HepG2 (cell line): ENCODE data around the gene ULK4. TPM values are rescaled to one million over a fixed set of nuclear protein-coding genes. Genes with fewer than 3 reads are reported as not detected.

ENCODE experiments used
- ATAC-seq: fragments of 200-7000 bp; cut with Tn5 transposase; 3 replicates; pipeline ENCODE4 v1.9.1; 2020; ENCODE audit warnings: mild to moderate bottlenecking, moderate library complexity
- BruUV-seq: library from RNA; stranded (reverse); fragments of 400-500 nt; replicated peaks from 2 replicates; lab custom pipeline; 2021; lab: Mats Ljungman, UMichigan
- CTCF ChIA-PET: fragments of 300-600 bp; formaldehyde crosslinking; extraction: SDS; loops from one replicate; lab custom pipeline; 2021; ENCODE audit warnings: low total read pairs, inconsistent platforms, low intra/inter-chr PET ratio; lab: Yijun Ruan, JAX
- POLR2A ChIA-PET: fragments of 350-600 bp; sonication (Branson Sonifier 250); formaldehyde crosslinking; loops from one replicate; lab custom pipeline; 2020; ENCODE audit warnings: antibody characterized with exemption, inconsistent platforms; lab: Yijun Ruan, JAX
- DNase-seq: peaks from one replicate; pipeline ENCODE4 v3.0.0-alpha.2; 2015; ENCODE audit warnings: low spot score
- FAIRE-seq: peaks from 3 replicates; lab custom pipeline; 2011; peaks lifted over from hg19 to GRCh38; lab: Jason Lieb, UNC
- H2AFZ ChIP-seq: one replicate; pipeline ENCODE4 v1.6.1; 2011; ENCODE audit warnings: low read length, inconsistent platforms
- H3K27ac ChIP-seq: fragments of 300-600 bp; 3 replicates; pipeline ENCODE4 v1.8.0; 2011; ENCODE audit warnings: mixed run types, mild to moderate bottlenecking, mixed read lengths, low read length, inconsistent platforms; ENCODE audit not compliant: insufficient read depth; ENCODE audit errors: extremely low read length
- H3K27me3 ChIP-seq, 2 experiments: fragments of 200-600 bp in 1 of 2; 2 replicates in 1 of 2; 3 replicates in 1 of 2; pipeline versions ENCODE4 v1.6.0 to v1.8.0; 2011; ENCODE audit warnings: low read length in 2 of 2, mild to moderate bottlenecking in 2 of 2, moderate library complexity in 2 of 2, inconsistent platforms in 1 of 2; ENCODE audit not compliant: insufficient read depth in 2 of 2, control insufficient read depth in 1 of 2
- H3K36me3 ChIP-seq, 2 experiments: fragments of 200-600 bp in 1 of 2; replicated peaks in 1 of 2; 2 replicates in 1 of 2; 3 replicates in 1 of 2; pipeline versions ENCODE4 v1.5.1 to v1.8.0; 2011; ENCODE audit warnings: low read length in 2 of 2, inconsistent platforms in 1 of 2; ENCODE audit not compliant: insufficient read depth in 2 of 2, control insufficient read depth in 1 of 2
- H3K4me1 ChIP-seq: 2 replicates; pipeline ENCODE4 v1.5.1; 2012; ENCODE audit warnings: low read length, inconsistent platforms; ENCODE audit not compliant: insufficient read depth
- H3K4me2 ChIP-seq: 2 replicates; pipeline ENCODE4 v1.6.0; 2011; ENCODE audit warnings: low read depth, low read length, inconsistent platforms
- H3K4me3 ChIP-seq, 3 experiments: fragments of 200-600 bp in 1 of 3; sonication (generic), shearing (Covaris generic) in 1 of 3; replicated peaks in 1 of 3; 2 replicates each; pipeline ENCODE4 v1.5.1; 2011 to 2016; ENCODE audit warnings: low read length in 3 of 3, inconsistent platforms in 2 of 3, low read depth in 2 of 3, mild to moderate bottlenecking in 2 of 3, control low read depth in 1 of 3, mixed read lengths in 1 of 3; ENCODE audit not compliant: insufficient read depth in 1 of 3
- H3K79me2 ChIP-seq: one replicate; pipeline ENCODE4 v1.6.1; 2011; ENCODE audit warnings: low read length, inconsistent platforms; ENCODE audit not compliant: insufficient read depth
- H3K9ac ChIP-seq: 2 replicates; pipeline ENCODE4 v1.6.0; 2011; ENCODE audit warnings: mild to moderate bottlenecking, low read depth, low read length, inconsistent platforms; ENCODE audit not compliant: insufficient read depth
- H3K9me3 ChIP-seq: 2 replicates; pipeline ENCODE4 v1.5.1; 2012; ENCODE audit warnings: mild to moderate bottlenecking, low read length
- H4K20me1 ChIP-seq: 2 replicates; pipeline ENCODE4 v1.6.0; 2011; ENCODE audit warnings: inconsistent platforms, mild to moderate bottlenecking, low read length, moderate library complexity; ENCODE audit not compliant: insufficient read depth
- CBX1 ChIP-seq: IDR thresholded peaks from one replicate; pipeline ENCODE4 v1.6.1; 2016; ENCODE audit warnings: antibody characterized with exemption, low read depth
- CEBPB ChIP-seq: IDR thresholded peaks from 2 replicates; pipeline ENCODE4 v1.6.1; 2011; ENCODE audit warnings: low read depth, low read length, improper control_type of control experiment, borderline replicate concordance
- CEBPG ChIP-seq: IDR thresholded peaks from 2 replicates; pipeline ENCODE4 v1.6.1; 2016
- EHMT2 ChIP-seq: fragments of 200-600 bp; sonication (generic); IDR thresholded peaks from 2 replicates; pipeline ENCODE4 v1.7.0; 2017; ENCODE audit warnings: antibody characterized with exemption, low read depth, low read length, borderline replicate concordance
- EP300 ChIP-seq, 3 experiments: sonication (generic) in 1 of 3; formaldehyde crosslinking in 1 of 3; IDR thresholded peaks; 2 replicates each; pipeline versions ENCODE4 v1.5.1 to v1.6.1; 2011 to 2020; ENCODE audit warnings: low read depth in 2 of 3, low read length in 2 of 3, borderline replicate concordance in 1 of 3, improper control_type of control experiment in 1 of 3, mild to moderate bottlenecking in 1 of 3, missing genetic modification reagents in 1 of 3, moderate library complexity in 1 of 3
- FOXJ3 ChIP-seq: sonication (generic); formaldehyde crosslinking; IDR thresholded peaks from 2 replicates; pipeline ENCODE4 v1.4.0; 2020; ENCODE audit warnings: missing genetic modification reagents, mild to moderate bottlenecking, borderline replicate concordance
- HNF4A ChIP-seq: sonication (generic); formaldehyde crosslinking; IDR thresholded peaks from 2 replicates; pipeline ENCODE4 v1.4.0; 2020; ENCODE audit warnings: missing genetic modification reagents
- HNF4G ChIP-seq, 2 experiments: sonication (generic) in 1 of 2; formaldehyde crosslinking in 1 of 2; IDR thresholded peaks; 2 replicates each; pipeline versions ENCODE4 v1.4.0 to v1.6.1; 2011 to 2020; ENCODE audit warnings: borderline replicate concordance in 2 of 2, low read depth in 2 of 2, mild to moderate bottlenecking in 2 of 2, low read length in 1 of 2, missing genetic modification reagents in 1 of 2, moderate library complexity in 1 of 2
- HOXA7 ChIP-seq: sonication (generic); formaldehyde crosslinking; IDR thresholded peaks from 2 replicates; pipeline ENCODE4 v1.8.1; 2022; ENCODE audit warnings: mild to moderate bottlenecking, missing genetic modification reagents, moderate library complexity
- MED1 ChIP-seq: sonication (generic); formaldehyde crosslinking; IDR thresholded peaks from 2 replicates; pipeline ENCODE4 v1.4.0; 2020; ENCODE audit warnings: missing genetic modification reagents
- MIXL1 ChIP-seq: IDR thresholded peaks from 2 replicates; pipeline ENCODE4 v1.6.1; 2016
- MTA1 ChIP-seq: sonication (generic); formaldehyde crosslinking; IDR thresholded peaks from 2 replicates; pipeline ENCODE4 v1.4.0; 2020; ENCODE audit warnings: missing genetic modification reagents, mild to moderate bottlenecking, borderline replicate concordance
- PCBP1 ChIP-seq: fragments of 200-400 bp; formaldehyde crosslinking; IDR thresholded peaks from 2 replicates; pipeline ENCODE4 v1.6.1; 2017; ENCODE audit warnings: mild to moderate bottlenecking, low read depth, low read length, borderline replicate concordance
- RXRA ChIP-seq: sonication (generic); formaldehyde crosslinking; IDR thresholded peaks from 2 replicates; pipeline ENCODE4 v1.5.1; 2020; ENCODE audit warnings: missing genetic modification reagents
- SOX6 ChIP-seq, 2 experiments: fragments of 450-650 bp in 1 of 2; sonication (generic) in 1 of 2; formaldehyde crosslinking in 1 of 2; IDR thresholded peaks; 2 replicates each; pipeline versions ENCODE4 v1.4.0 to v1.6.1; 2017 to 2020; ENCODE audit warnings: antibody characterized with exemption in 1 of 2, mild to moderate bottlenecking in 1 of 2, missing genetic modification reagents in 1 of 2
- ZBTB7B ChIP-seq: sonication (generic); formaldehyde crosslinking; IDR thresholded peaks from 2 replicates; pipeline ENCODE4 v1.4.0; 2020; ENCODE audit warnings: missing genetic modification reagents
- ZNF629 ChIP-seq: sonication (generic); formaldehyde crosslinking; conservative IDR thresholded peaks from 2 replicates; pipeline ENCODE4 v1.5.0; 2020; ENCODE audit warnings: missing genetic modification reagents
- ZNF841 ChIP-seq: sonication (generic); formaldehyde crosslinking; IDR thresholded peaks from 2 replicates; pipeline ENCODE4 v1.8.1; 2023; ENCODE audit warnings: missing genetic modification reagents, borderline replicate concordance
- WGBS: methylation state at CpG from one replicate; pipeline ENCODE4 v1.1.6; 2017; ENCODE audit warnings: low lambda C conversion rate; 5-methylcytosine and 5-hydroxymethylcytosine counted together
- in situ Hi-C: cut with HindIII; loops from 2 replicates; pipeline ENCODE4 v1.10.0; 2017; ENCODE audit warnings: low pct_unique_long_range_greater_than_20kb; ENCODE audit not compliant: extremely low pct_ligation_motif_present
- intact Hi-C: fragments of 100-400 bp; cut with micrococcal nuclease; formaldehyde crosslinking; loops from one replicate; pipeline ENCODE4 v1.10.0; 2022; ENCODE audit not compliant: unreplicated experiment
- polyA plus RNA-seq, 8 experiments: library from polyadenylated mRNA; depleted of rRNA in 3 of 8; stranded (reverse) in 7 of 8; unstranded in 1 of 8; fragments of >200 nt; fragmentation: Illumina TruSeq in 4 of 8; extraction: Trizol in 4 of 8; gene quantifications; 2 replicates each; pipeline versions ENCODE4 v1.2.1 to v1.2.3, GENCODE V29; 2011 to 2016; ENCODE audit warnings: low read depth in 4 of 8, missing spikeins in 1 of 8, mixed read lengths in 1 of 8; ENCODE audit not compliant: insufficient read depth in 1 of 8
- total RNA-seq, 5 experiments: library from RNA; depleted of rRNA; stranded (reverse); fragments of >200 nt; fragmentation: Illumina TruSeq; extraction: Trizol; gene quantifications; 2 replicates each; pipeline ENCODE4 v1.2.3, GENCODE V29; 2016; ENCODE audit warnings: low read depth in 1 of 5
- TF ChIP-seq, protein P1 (sequence below): sonication (generic); formaldehyde crosslinking; IDR thresholded peaks from 2 replicates; pipeline ENCODE4 v1.4.0; 2020; ENCODE audit warnings: low read depth, mild to moderate bottlenecking, missing genetic modification reagents
- TF ChIP-seq, protein P2 (sequence below): sonication (generic); formaldehyde crosslinking; IDR thresholded peaks from 2 replicates; pipeline ENCODE4 v1.4.0; 2020; ENCODE audit warnings: missing genetic modification reagents

ULK4 gene
- total and polyA plus RNA-seq, 2 of the 13 experiments (the other 11 are each of a cell fraction or from before 2014, with no cell fraction given): 6.7 to 11.8 TPM

DNA sequence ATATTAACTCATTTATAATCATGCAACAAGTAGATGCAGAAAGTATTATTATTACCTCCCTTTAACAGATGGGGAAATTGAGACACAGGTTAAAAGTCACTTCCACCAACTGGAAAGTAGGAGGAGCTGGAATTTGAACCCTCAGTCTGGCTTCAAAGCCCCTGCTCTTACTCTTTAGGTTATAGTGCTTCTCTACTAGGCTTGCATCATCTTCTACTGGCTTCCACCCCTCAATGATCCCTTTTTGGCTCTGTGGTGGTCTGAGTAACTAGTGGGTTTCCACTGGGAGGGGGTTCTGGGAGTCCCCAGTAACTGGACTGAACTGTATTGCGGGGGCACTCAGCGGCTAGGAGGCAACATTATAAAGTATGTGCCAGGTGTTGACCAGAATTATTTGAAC, 671.6 kb downstream of the ULK4 start:
- no peaks in the 10 kb centered on the region for H3K9me3 ChIP-seq
- H3K27ac ChIP-seq: peak overlapping the region; percentile 47
- H3K27me3 ChIP-seq: no peaks in the 10 kb centered on the region
- H3K4me3 ChIP-seq: no peak overlapping the region
- ATAC-seq (peak; percentile 54), DNase-seq (peak; percentile 51), FAIRE-seq (no peak)
- no peaks in the 10 kb centered on the region for H4K20me1 ChIP-seq
- peak overlapping the region; percentile 3; the same call in 1 of the 2 replicates for H3K4me2 ChIP-seq
- H3K4me1 ChIP-seq: peaks cover 65% of the 10 kb centered on the region
- H3K79me2 ChIP-seq: no peaks in the 10 kb centered on the region
- H2AFZ ChIP-seq: no peak overlapping the region
- H3K9ac ChIP-seq: no peak overlapping the region
- ChIA-PET CTCF (no interaction called here), POLR2A (interaction anchor here (1.0 kb wide), 1 partner anchor 14 kb away, joined by 3 read pairs; no protein-coding TSS in a partner anchor)
- no peaks in the 10 kb centered on the region for H3K36me3 ChIP-seq
- in situ Hi-C loops (no loop called here), intact Hi-C loops (no loop called here)
- no CpG with 5 or more reads among the region's 2 CpGs for WGBS
- no TSS peak for BruUV-seq
- TF ChIP-seq HOXA7: no peak
- TF ChIP-seq PCBP1: no peak
- 0 out of 2 replicates have a peak, but pooled peaks have one; percentile 32 for TF ChIP-seq ZNF629
- peak; percentile 62; the same call in 1 of the 2 replicates for TF ChIP-seq HNF4G (IDR thresholded peaks at IDR 0.05; ENCODE audit: borderline replicate concordance, low read depth, low read length)
- TF ChIP-seq HNF4G (CRISPR knock-in tag; IDR thresholded peaks at IDR 0.05; ENCODE audit: borderline replicate concordance, low read depth): no peak
- no peak for TF ChIP-seq MTA1
- TF ChIP-seq HNF4A (CRISPR knock-in tag): peak; percentile 77
- TF ChIP-seq CBX1: no peak
- TF ChIP-seq EP300 (IDR thresholded peaks at IDR 0.05; ENCODE audit: low read depth in 2 of 2, low read length in 2 of 2): peak in 1 of 2 experiments; percentile 46; a peak in 1 of 4 replicates
- TF ChIP-seq EP300 (CRISPR knock-in tag; IDR thresholded peaks at IDR 0.05; ENCODE audit: borderline replicate concordance): no peak
- TF ChIP-seq SOX6 (IDR thresholded peaks at IDR 0.05): no peak
- TF ChIP-seq SOX6 (CRISPR knock-in tag; IDR thresholded peaks at IDR 0.05): peak; percentile 29; the same call in 1 of the 2 replicates
- TF ChIP-seq ZNF841 (CRISPR knock-in tag): no peak
- 0 out of 2 replicates have a peak, but pooled peaks have one; percentile 25 for TF ChIP-seq MED1 (CRISPR knock-in tag)
- TF ChIP-seq CEBPG (CRISPR knock-in tag): peak; percentile 77
- TF ChIP-seq CEBPB: peak; percentile 33; the same call in 1 of the 2 replicates
- no peak for TF ChIP-seq MIXL1
- TF ChIP-seq, protein P1, sequence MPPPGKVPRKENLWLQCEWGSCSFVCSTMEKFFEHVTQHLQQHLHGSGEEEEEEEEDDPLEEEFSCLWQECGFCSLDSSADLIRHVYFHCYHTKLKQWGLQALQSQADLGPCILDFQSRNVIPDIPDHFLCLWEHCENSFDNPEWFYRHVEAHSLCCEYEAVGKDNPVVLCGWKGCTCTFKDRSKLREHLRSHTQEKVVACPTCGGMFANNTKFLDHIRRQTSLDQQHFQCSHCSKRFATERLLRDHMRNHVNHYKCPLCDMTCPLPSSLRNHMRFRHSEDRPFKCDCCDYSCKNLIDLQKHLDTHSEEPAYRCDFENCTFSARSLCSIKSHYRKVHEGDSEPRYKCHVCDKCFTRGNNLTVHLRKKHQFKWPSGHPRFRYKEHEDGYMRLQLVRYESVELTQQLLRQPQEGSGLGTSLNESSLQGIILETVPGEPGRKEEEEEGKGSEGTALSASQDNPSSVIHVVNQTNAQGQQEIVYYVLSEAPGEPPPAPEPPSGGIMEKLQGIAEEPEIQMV (CRISPR knock-in tag): no peak
- peak; percentile 47; the same call in 1 of the 2 replicates for TF ChIP-seq ZBTB7B (CRISPR knock-in tag)
- TF ChIP-seq RXRA (CRISPR knock-in tag): no peak
- TF ChIP-seq FOXJ3: no peak
- peak; percentile 85; the same call in 1 of the 2 replicates for TF ChIP-seq EHMT2
- TF ChIP-seq, protein P2, sequence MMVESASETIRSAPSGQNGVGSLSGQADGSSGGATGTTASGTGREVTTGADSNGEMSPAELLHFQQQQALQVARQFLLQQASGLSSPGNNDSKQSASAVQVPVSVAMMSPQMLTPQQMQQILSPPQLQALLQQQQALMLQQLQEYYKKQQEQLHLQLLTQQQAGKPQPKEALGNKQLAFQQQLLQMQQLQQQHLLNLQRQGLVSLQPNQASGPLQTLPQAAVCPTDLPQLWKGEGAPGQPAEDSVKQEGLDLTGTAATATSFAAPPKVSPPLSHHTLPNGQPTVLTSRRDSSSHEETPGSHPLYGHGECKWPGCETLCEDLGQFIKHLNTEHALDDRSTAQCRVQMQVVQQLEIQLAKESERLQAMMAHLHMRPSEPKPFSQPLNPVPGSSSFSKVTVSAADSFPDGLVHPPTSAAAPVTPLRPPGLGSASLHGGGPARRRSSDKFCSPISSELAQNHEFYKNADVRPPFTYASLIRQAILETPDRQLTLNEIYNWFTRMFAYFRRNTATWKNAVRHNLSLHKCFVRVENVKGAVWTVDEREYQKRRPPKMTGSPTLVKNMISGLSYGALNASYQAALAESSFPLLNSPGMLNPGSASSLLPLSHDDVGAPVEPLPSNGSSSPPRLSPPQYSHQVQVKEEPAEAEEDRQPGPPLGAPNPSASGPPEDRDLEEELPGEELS (CRISPR knock-in tag): peak; percentile 14; the same call in 1 of the 2 replicates
